Neural cell (in vitro differentiated cells): Measurements from ENCODE around the gene CD81.

Experiments used
- CTCF ChIP-seq: fragments of 450-650 bp; IDR thresholded peaks from 2 replicates; pipeline ENCODE4 v1.5.1; 2014; ENCODE audit warnings: antibody characterized with exemption, mild to moderate bottlenecking, moderate library complexity; ENCODE audit not compliant: poor library complexity, severe bottlenecking
- POLR2AphosphoS5 ChIP-seq: IDR thresholded peaks from 2 replicates; pipeline ENCODE4 v1.6.1; 2012
- REST ChIP-seq: IDR thresholded peaks from 2 replicates; pipeline ENCODE4 v1.6.1; 2012; ENCODE audit warnings: borderline replicate concordance
- SMC3 ChIP-seq: fragments of 450-650 bp; conservative IDR thresholded peaks from 2 replicates; pipeline ENCODE4 v1.6.1; 2014; ENCODE audit warnings: antibody characterized with exemption, mild to moderate bottlenecking, moderate library complexity; ENCODE audit not compliant: poor library complexity

GRCh38 chr11:2363130-2363529 is 14.0 kb upstream of the CD81 start:
- TF ChIP-seq CTCF = no peak
- TF ChIP-seq REST = no peak
- no peak for TF ChIP-seq SMC3
- no peak for TF ChIP-seq POLR2AphosphoS5
